ENCODE results near the gene SPAG4.

Gene SPAG4, protein sequence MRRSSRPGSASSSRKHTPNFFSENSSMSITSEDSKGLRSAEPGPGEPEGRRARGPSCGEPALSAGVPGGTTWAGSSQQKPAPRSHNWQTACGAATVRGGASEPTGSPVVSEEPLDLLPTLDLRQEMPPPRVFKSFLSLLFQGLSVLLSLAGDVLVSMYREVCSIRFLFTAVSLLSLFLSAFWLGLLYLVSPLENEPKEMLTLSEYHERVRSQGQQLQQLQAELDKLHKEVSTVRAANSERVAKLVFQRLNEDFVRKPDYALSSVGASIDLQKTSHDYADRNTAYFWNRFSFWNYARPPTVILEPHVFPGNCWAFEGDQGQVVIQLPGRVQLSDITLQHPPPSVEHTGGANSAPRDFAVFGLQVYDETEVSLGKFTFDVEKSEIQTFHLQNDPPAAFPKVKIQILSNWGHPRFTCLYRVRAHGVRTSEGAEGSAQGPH

DNA sequence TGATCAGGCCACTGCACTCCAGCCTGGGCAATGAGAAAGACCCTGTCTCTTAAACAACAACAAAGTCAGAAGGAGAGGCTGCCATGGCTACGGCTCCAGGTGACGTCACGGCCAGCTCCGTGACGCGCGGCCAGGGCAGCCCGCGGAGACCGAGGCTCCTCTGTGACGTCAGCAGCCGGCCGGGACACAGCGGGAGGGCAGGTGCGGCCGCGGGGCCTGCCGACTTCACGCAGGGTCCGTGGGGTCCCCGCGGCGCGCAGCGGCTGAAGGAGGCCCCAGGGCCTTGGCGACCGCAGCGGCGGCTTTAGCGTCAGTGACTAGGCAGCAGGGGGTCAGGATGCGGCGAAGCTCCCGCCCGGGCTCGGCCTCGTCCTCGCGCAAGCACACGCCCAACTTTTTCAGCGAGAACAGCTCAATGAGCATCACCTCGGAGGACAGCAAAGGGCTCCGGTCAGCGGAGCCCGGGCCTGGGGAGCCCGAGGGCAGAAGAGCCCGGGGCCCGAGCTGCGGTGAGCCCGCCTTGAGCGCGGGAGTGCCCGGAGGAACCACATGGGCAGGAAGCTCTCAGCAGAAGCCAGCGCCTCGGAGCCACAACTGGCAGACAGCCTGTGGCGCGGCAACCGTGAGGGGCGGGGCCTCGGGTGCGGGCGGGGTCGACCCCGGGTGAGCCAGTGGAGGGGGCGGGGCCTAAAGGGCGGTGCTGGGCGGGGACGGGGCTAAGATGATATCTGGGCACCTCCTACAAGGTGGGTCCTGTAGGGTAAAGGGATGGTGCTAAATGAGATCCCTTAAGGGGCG lies at the start of gene SPAG4:
TSS of gene SPAG4 (plus strand) at position 163 of the 798 bp plus-strand sequence. CDS start at position 338, 175 bp downstream.
- peak; percentile 100 for DNase-seq (ENCODE audit: low spot score)

DNA sequence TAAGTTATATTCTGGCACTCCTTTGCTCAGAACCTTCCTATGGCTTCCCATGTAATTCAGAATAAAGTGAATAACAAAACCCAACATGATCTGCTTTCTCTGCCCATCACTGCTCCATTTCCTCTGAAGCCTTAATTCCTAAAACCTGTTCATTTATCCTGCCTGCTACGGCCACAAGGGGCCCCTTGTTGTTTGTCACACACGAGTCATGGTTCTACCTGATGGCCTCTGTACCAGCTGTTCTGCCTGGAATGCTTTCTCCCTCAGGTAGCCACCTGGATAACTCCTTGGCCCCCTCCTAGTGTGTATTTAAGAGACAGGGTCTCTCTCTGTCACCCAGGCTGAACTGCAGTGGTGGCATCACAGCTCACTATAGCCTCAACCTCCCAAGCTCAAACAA lies 47.0 kb upstream of the SPAG4 start:
- peak; percentile 46 for DNase-seq (ENCODE audit: low spot score)

DNA sequence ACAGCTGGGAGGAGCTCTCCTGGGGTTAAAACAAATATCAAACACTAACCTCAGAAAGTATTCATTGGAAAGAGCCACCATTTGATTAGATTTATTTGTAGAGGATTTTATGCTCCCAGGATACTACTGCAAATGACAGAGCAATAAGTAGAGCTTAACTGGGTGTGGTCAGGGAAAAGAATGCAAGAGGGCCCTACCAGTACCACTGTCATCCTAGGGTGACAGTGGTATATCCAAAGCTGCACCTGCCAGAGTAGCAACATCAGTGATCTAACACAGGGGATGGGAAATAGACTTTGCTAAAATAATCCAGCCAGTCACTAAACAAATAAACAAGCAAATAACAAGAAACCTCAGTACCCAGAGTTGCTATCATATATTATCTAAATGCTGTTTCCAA lies 44.1 kb upstream of the SPAG4 start:
- DNase-seq (ENCODE audit: low spot score) = no peak

DNA sequence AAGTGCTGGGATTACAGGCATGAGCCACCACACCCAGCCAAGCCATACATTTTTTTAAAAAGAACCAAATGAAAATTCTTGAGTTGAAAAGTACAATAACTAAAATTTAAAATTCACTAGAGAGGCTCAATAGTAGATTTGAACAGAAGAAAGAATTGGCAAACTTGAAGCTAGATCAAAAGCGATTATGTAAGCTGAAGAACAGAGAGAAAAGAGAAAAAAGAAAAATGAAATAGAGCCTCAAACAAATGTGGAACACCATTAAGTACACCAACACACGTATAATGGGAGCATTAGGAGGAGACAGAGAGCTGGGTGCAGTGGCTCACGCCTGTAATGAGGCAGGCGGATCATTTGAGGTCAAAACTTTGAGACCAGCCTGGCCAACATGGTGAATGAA lies 42.8 kb upstream of the SPAG4 start:
- no peak for DNase-seq (ENCODE audit: low spot score)

DNA sequence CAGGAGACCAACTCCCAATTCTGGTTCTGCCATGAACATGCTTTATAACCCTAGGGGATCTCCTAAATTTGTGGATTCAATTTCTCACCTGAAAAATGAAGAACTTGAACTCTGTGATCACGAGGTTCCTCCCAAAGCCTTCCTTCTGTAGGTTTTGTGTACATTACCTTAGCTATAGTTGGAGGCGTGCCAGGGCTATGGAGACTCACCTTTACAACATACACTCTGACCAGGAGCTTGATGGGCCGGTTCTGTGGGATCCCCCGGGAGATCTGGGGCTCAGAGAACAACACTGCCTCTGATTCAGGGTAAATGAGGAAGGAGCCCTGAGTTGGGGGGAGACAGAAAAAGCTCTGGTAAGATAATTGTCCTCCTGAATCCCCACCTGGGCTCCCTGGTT lies 39.7 kb upstream of the SPAG4 start:
- no peak for DNase-seq (ENCODE audit: low spot score)

DNA sequence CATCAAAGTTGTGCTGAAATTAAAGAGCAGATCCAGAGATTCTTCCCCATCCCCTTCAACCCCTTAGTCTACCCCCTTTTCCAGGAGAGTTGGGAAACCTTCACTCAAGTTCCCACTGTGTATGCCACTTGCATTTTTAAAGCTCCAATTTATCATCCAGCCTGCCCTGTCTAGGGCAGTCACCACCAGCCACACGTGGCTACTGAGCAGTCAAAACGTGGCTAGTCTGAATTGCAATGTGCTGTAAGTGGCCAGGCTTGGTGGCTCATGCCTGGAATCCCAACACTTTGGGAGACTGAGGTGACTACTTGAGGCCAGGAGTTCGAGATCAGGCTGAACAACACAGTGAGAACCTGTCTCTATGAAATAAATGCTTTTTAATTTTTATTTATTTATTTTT lies 38.8 kb upstream of the SPAG4 start:
- no peak for DNase-seq (ENCODE audit: low spot score)

DNA sequence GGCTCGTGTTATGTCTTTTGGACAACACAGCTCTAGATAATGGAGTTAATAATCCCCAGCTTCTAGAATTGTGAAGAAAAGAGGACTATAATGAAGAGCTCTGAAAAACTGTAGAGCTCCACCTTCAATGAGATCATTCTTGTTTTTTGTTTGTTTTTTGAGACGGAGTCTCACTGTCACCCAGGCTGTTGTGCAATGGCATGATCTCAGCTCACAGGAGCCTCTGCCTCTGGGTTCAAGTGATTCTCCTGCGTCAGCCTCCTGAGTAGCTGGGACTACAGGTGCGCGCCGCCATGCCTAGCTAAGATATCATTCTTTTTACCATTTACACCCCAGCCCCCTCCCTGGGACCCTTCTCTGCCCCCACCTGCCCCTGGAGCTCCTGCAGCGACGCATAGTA lies 37.2 kb upstream of the SPAG4 start:
- no peak for DNase-seq (ENCODE audit: low spot score)

DNA sequence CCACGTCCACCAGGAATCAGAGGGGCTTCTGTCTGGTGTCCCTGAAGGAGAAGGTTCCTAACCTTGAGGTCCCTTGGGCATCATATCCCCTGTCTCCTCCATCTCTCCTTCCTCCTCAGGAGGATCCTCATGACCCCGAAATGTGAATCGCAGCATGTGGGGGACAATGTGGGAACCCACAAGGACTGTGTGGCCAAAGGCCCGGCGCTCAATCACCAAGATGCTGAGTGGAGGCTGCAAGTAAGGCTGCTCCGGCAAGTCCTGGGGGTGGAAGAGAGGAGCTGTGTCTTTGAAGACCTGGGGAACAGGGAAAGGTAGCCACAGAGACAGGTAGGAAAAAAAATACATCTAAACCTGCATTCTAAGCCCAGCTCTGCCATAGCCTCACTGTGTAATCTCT lies 36.4 kb upstream of the SPAG4 start:
- DNase-seq (ENCODE audit: low spot score) = no peak

DNA sequence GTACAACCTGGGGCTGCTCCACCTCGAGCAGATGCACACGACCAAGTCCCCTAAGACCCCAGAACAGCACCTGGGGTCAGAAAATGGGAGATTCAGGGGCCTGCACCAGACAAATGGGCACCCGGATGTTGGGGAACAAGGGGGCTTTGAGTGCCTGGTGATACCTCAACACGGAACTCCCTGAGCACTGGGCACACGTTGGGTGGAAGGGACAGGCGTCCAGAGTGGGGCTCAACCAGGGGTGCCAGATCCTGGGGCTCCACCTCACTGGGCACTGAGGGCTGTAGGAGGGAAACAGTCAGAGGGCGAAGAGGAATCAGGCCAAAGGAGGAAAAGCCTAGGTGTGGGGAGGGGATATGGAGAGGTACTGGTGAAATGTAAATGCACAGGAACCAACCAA lies 33.5 kb upstream of the SPAG4 start:
- DNase-seq (ENCODE audit: low spot score) = no peak

DNA sequence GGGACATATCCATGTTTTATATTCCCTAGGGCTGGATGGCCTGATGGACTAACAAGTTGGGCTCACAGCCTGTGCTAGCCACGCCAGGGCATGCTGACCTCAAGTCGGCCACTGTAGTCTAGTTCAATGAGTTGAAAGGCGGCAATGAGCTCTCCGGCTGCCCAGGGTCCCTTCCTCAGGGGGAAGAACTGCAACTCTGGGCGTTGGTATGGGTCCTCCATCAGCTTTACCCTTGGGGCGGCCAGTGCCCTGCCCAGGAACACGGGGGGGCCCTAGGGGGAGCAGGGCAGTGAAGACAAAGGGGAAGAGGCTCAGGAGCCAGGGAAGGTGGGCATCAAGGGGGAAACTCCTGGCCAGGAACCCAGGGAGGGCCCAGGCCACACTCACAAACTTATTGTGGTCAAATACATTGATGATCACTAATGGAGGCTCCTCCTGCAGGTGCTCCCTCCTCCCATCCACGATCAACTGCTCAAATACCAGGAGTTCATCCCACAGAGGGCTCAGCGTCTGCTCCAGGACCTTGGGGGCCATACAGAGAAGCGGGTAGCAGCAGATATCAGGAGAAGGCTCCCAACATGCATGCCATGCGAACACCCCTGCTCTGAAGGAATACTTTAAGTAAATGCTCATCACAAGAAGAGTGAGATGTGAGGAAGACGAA lies 32.8 kb upstream of the SPAG4 start:
- DNase-seq (ENCODE audit: low spot score) = no peak

DNA sequence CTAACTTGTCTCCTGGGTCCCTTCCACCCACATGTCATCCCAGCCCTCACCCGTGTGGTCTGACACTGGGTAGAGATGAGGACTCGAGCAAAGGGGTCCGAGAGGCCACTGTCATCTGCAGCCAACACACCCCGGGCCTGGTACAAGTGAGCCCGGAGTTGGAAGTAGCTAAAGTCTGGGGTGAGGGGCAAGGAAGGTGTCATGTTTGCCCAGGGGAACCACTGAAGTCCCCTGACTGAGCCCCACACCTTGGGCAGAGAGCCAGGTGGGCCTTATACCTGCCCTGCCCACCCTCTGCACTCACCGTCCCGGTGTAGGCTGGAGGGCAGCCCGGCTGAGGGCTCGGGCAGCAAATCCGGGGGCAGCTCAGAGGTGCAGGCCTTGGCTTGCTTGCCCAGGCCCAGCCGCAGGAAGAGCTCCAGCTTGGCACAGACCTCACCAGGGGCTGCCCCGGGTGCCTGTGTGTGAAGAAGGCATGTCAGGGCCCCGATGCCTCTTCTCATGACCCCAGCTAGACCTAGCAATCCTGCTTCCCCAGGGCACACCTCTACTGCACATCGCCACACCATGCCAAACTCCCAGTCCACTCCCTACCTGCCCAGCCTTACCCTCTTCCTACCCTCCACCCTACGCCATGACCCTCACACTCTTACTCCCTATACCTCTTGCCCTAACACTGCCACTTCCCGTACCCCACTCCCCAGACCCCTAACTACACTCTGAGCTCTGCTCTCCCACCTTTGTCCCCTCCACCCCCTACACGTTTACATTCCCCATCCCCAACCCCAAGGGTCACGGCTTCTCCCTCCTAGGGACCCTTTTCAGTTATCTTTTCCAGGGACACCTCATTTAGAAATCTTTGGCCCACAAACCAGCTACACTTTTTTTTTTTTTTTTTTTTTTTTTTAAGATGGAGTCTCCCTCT lies 31.7 kb upstream of the SPAG4 start:
- DNase-seq (ENCODE audit: low spot score) = no peak

DNA sequence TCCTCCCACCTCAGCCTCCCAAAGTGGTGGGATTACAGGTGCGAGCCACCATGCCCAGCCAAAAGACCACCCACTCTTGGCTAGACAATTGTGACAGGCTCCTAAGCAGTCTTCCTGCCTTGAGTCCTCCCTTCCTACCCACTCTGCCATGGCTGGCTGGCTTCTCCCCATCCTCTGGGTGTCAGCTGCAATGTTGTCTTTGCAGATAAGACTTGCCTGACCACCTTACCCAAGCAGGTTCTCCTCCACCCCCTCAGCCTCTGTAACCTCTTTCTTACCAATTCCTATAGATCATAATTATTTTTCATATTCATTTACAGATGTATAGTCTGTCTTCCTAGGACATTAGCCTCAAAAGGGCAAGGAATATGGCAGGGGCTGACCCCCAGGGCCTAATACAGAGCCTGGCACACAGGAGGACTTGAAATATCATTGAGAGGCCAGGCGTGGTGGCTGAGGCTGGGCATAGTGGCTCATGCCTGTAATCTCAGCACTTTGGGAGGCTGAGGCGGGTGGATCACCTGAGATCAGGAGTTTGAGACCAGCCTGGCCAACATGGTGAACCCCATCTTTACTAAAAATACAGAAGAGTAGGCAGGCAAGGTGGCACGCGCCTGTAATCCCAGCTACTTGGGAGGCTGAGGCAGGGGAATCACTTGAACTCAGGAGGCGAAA lies 28.7 kb upstream of the SPAG4 start:
- DNase-seq (ENCODE audit: low spot score) = no peak

DNA sequence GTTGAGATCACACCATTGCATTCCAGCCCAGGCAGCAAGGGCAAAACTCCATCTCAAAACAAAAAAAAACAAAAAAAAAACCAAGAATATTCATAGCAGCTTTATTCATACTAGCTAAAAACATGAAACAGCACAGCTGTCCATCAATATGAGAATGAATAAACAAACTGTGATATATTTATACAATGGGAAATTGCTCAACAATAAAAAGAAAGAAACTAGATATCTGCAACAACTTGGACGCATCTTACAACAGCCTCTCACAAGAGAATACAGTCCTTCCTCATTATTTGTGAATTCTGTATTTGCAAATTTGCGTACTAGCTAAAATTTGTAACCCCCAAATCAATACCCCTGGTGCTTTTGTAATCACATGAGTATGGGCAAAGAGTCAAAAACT lies 28.2 kb upstream of the SPAG4 start:
- no peak for DNase-seq (ENCODE audit: low spot score)

DNA sequence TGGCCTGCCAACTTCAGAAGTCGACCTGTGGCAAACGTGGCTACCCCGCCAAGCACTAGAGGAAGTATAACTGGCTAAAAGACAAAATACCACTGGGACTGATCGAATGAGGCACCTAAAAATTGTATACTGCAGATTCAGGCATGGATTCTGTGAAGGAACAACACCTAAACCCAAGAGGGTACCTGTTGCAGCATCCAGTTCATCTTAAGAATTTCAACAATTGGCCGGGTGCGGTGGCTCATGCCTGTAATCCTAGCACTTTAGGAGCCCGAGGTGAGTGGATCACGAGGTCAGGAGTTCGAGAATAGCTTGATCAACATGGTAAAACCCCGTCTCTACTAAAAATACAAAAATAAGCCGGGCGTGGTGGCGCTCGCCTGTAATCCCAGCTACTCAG lies 27.2 kb upstream of the SPAG4 start:
- no peak for DNase-seq (ENCODE audit: low spot score)

DNA sequence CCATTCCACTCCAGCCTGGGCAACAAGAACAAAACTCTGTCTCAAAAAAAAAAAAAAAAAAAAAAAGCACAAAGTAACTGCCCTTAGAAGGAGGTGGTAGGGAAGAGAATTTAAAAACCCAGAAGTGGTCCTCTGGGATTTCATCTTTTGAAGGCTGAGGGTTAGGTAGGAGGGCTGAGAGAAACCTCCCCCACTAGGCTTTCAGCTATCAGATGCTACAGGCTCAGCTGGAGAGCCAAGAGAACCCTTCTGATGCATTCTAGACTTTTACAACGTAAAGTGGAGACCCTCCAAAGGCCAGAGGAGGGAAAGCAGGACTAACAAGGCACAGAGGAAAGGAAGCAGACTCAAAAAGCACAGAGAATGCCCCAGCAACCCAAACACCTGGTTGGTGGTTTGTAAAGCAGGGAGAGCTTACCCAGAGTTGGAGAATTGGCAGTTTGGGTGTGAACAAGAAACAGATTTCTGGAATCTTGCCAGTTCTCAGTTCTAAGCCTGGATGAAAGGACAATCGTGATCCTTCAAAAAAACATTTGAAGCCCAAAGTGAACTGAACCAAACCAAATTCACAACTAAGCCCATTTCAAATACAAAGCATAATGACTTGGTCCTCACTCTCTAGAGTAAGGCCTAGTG lies 23.2 kb upstream of the SPAG4 start:
- DNase-seq (ENCODE audit: low spot score) = no peak

DNA sequence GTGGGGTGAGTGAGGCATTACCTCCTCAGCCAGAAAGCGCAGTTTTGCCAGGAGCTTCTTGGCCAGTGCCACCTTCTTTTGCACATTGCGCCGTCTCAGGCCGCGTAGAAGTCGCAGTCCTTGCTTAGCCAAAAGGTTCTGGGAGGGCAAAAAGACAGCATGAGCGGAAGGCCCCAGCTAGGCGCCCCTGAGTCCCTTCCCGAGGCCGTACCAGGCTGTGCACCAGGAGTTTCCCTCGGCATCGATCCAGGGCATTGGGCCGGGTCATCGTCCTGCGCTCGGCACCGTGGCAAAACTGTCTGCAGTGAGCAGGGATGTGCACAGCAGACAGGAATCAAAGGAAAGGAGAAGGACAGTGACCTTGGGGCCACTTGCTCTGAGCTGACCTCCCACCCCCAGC lies 20.2 kb upstream of the SPAG4 start:
- DNase-seq (ENCODE audit: low spot score) = no peak

DNA sequence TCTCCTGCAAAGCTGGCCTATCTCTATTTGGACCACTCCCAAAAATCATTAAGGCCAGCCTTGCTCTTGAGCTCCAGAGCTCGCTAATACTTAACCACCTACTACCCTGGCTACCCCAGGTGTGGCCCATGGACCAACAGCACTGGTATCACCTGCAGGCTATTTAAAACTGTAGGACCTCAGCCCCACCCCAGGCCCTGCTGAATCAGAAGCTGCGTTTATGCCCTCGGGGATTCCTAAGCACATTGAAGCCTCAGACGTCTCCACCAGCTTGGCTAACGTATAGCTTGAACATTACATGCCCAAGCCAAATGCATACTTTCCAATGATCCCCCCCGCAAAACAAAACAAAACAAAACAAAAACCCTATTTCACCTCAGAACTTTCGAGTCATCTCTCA lies 19.7 kb upstream of the SPAG4 start:
- no peak for DNase-seq (ENCODE audit: low spot score)

DNA sequence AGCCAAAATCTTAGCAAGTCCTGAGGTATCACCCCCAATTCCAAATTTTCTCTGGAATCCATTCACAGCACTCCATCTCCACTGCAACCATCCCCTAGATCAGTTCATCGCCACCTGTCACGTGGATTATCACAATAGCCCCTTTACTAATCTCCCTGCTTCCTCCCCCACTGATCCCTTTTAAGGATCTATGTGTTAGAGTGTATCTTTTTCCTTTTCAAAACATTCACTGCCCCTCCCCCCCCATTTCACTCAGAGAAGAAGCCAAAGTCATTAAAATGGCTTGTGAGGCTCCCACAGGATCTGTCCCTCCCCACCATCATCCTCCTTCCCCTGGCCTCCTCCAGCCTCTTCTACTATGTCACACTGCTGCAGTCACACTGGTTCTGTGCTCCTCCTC lies 18.4 kb upstream of the SPAG4 start:
- DNase-seq (ENCODE audit: low spot score) = no peak

DNA sequence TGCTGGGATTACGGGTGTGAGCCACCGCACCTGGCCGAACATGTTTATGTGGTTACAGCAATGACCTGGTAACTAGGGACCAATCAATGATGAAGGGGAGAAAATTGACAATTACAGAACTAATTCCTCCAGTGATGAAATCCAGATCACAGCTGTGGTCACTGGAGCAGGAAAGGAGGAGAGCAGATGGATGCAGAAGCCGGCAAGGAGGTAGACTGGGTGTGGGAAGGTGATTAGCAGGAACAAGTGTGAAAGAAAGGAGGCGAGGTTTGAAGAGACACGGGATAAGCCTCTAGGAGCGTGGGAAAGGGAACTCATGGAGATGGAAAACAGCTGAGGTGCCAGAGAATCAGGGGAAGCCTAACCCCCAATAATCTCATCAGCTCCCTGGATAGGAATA lies 17.2 kb upstream of the SPAG4 start:
- DNase-seq (ENCODE audit: low spot score) = no peak

DNA sequence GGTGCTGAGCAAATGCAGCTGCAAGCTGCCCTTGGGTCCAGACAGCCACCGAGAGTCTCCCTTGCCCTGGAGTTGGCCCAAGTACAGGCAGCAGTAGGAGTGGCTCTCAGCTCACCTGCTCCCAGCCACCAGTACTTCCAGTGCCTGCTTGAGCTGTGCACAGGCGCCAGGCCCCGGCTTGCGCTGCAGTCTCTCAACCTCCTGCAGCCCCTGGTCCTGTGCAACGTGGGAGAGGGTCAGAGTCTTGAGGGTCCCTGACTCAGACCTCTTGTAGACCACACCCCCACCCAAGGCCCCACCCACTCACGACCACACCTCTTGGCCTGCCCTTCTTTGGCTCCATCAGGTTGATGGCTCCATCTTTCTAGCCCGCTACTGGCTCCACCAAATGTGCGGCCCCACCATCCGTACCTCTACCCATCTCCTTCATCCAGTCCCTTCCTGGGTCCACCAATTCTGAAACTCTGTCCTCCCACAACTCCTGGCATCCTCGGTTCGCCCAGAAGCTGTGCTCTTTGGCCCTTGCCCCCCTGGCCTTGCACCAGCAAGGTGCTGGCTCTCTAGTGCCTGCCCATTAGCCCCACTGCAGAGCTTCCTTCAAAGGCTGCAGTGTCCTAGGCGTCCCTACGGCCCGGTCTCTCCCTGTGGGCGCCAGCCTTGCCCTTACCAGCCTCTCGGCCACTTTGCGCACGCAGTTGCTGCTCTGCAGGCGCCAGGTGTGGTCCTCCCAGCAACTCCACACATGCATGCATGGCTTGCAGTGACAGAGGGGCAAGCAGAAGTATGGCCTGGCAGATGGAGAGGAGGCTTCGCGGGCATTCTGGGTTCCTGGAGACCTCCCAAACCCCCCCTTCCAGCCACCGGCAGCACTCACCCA lies 16.5 kb upstream of the SPAG4 start:
- DNase-seq (ENCODE audit: low spot score) = no peak
